ENCODE data around the gene SPATA31A5. TPM values are rescaled to one million over a fixed set of nuclear protein-coding genes. Genes with fewer than 3 reads are reported as not detected.
"Not testable (repeated sequence)": the region's sequence is repeated elsewhere in the genome, so short reads cannot be mapped to it uniquely, and the experiment has no call there.

Gene SPATA31A5
- total RNA-seq: not detected in 2 replicates

DNA sequence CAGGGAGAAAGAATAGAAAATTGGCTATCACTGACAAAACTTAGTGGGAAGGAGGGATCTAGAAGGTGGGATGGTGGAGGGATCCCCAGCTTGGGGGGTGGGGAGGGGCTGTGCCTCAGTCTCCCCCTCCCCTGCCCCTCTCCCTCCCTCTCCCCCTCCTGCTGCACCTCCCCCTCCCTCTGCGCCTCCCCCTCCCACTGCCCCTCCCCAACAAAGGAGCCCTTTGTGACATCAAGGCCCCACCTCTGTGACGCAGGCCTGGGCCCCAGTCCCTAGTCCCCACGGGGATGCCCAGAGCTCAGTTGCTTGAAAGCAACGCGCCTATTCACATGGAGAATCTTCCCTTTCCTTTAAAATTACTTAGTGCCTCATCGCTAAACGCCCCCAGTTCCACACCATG lies at the start of gene SPATA31A5:
TSS of gene SPATA31A5 (plus strand) at position 301 of the 400 bp plus-strand sequence. CDS start at position 330, 29 bp downstream.
- not testable (repeated sequence) for DNase-seq (ENCODE audit: low read depth); H3K36me3 ChIP-seq (ENCODE audit: control insufficient read depth, insufficient read depth, low read length); H3K4me3 ChIP-seq (ENCODE audit: low read depth, low read length); H3K27me3 ChIP-seq (ENCODE audit: control insufficient read depth, insufficient read depth, low read length)

DNA sequence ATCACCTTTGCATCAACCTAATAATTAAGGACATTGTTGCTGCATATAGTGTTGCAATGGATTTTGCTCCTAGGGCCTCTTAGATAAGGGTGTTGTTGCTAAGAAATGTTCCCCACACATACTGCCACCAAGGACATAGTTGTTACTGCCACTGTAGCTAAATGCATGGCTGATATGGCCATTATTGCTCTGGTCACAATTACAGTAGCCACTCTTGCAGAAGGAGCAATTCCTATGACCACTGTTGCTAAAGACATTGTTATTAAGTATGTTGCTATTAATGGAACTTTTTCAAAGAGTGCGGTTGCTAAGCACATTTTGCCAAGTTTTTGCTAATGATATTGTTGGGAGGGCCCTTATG lies 48.8 kb downstream of the SPATA31A5 start:
- not testable (repeated sequence) for DNase-seq (ENCODE audit: low read depth); H3K4me3 ChIP-seq (ENCODE audit: low read depth, low read length); H3K27me3 ChIP-seq (ENCODE audit: control insufficient read depth, insufficient read depth, low read length); H3K36me3 ChIP-seq (ENCODE audit: control insufficient read depth, insufficient read depth, low read length)

DNA sequence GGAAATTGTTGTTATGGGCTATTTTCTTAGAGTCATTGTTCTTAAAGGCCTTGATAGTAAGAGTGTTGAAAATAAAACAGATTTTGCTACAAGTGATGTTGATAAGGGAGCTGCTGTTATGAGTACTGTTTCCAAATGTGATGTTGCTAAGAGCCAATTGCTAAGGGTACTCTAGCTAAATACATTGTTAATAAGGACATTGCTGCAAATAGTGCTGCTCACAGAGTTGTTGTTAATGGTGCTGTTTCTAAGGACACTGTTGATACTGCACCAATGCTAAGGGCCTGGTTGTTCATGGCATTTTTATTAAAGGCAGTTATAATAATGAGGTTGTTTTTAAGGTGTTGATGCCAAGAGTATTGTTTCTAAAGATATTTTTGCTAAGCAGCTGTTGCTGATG lies 52.2 kb downstream of the SPATA31A5 start:
- H3K36me3 ChIP-seq (ENCODE audit: control insufficient read depth, insufficient read depth, low read length); DNase-seq (ENCODE audit: low read depth); H3K27me3 ChIP-seq (ENCODE audit: control insufficient read depth, insufficient read depth, low read length); H3K4me3 ChIP-seq (ENCODE audit: low read depth, low read length): not testable (repeated sequence)
